Measurements from ENCODE around the gene SNX5. TPM values are rescaled to one million over a fixed set of nuclear protein-coding genes. Genes with fewer than 3 reads are reported as not detected.

SNX5 gene
- total RNA-seq, 1 donor from 2014 or later, result 32.7 TPM

- Histone ChIP-seq H3K36me3 (no peaks in the 10 kb centered on the region), H3K27me3 (no peaks in the 10 kb centered on the region), H3K4me3 (no peak overlapping the region), H3K9me3 (no peaks in the 10 kb centered on the region), H3K4me1 (peaks cover 0 to 7% of the 10 kb centered on the region in 2 donors), H3K27ac (peak overlapping the region; percentile 26 to 47)
- no peak for TF ChIP-seq CTCF (IDR thresholded peaks at IDR 0.05)
- peak in 1 of 2 donors; percentile 71 for DNase-seq (ENCODE audit: low spot score in 2 of 2)
- intact Hi-C loops (cut with DNase I), result no loop called here
Measured at GRCh38 chr20:17928211-17928611, 40.4 kb downstream of the SNX5 start.

- intact Hi-C loops (cut with DNase I), result no loop called here
- no peak overlapping the region for H3K27ac ChIP-seq
- H3K4me1 ChIP-seq, result peaks cover 0 to 7% of the 10 kb centered on the region in 2 donors
- H3K9me3 ChIP-seq, result no peaks in the 10 kb centered on the region
- no peaks in the 10 kb centered on the region for H3K36me3 ChIP-seq
- DNase-seq (ENCODE audit: low spot score in 2 of 2), result no peak
- no peak for TF ChIP-seq CTCF (IDR thresholded peaks at IDR 0.05)
- H3K4me3 ChIP-seq, result no peak overlapping the region
- H3K27me3 ChIP-seq, result no peaks in the 10 kb centered on the region
Measured at GRCh38 chr20:17925940-17926300, 42.7 kb downstream of the SNX5 start.

- no peak overlapping the region for H3K4me3 ChIP-seq
- no peak for DNase-seq (ENCODE audit: low spot score in 2 of 2)
- intact Hi-C loops (cut with DNase I), result no loop called here
- peaks cover 0 to 7% of the 10 kb centered on the region in 2 donors for H3K4me1 ChIP-seq
- H3K9me3 ChIP-seq, result no peaks in the 10 kb centered on the region
- H3K27me3 ChIP-seq, result no peaks in the 10 kb centered on the region
- H3K27ac ChIP-seq, result no peak overlapping the region
- no peak for TF ChIP-seq CTCF (IDR thresholded peaks at IDR 0.05)
- no peaks in the 10 kb centered on the region for H3K36me3 ChIP-seq
Measured at GRCh38 chr20:17925141-17925939, 43.3 kb downstream of the SNX5 start.

GRCh38 chr20:17921774-17922173, 46.8 kb downstream of the SNX5 start:
- H3K4me1 ChIP-seq, result no peaks in the 10 kb centered on the region
- no peak overlapping the region for H3K4me3 ChIP-seq
- TF ChIP-seq CTCF (IDR thresholded peaks at IDR 0.05), result no peak
- no peak overlapping the region for H3K27ac ChIP-seq
- H3K9me3 ChIP-seq, result no peaks in the 10 kb centered on the region
- intact Hi-C loops (cut with DNase I), result no loop called here
- H3K27me3 ChIP-seq, result no peaks in the 10 kb centered on the region
- H3K36me3 ChIP-seq, result no peaks in the 10 kb centered on the region
- DNase-seq (ENCODE audit: low spot score in 2 of 2), result no peak

- Histone ChIP-seq H3K4me1 (no peaks in the 10 kb centered on the region), H3K9me3 (no peaks in the 10 kb centered on the region), H3K27ac (no peak overlapping the region), H3K4me3 (no peak overlapping the region), H3K27me3 (no peaks in the 10 kb centered on the region), H3K36me3 (no peaks in the 10 kb centered on the region)
- intact Hi-C loops (cut with DNase I), result no loop called here
- no peak for DNase-seq (ENCODE audit: low spot score in 2 of 2)
- TF ChIP-seq CTCF (IDR thresholded peaks at IDR 0.05), result no peak
Measured at GRCh38 chr20:17919149-17919548, 49.4 kb downstream of the SNX5 start.
